Measurements from ENCODE around the gene LOX. TPM values are rescaled to one million over a fixed set of nuclear protein-coding genes. Genes with fewer than 3 reads are reported as not detected.

Gene LOX
- total RNA-seq, 1 experiment from 2014 or later: 0.79 TPM

DNA sequence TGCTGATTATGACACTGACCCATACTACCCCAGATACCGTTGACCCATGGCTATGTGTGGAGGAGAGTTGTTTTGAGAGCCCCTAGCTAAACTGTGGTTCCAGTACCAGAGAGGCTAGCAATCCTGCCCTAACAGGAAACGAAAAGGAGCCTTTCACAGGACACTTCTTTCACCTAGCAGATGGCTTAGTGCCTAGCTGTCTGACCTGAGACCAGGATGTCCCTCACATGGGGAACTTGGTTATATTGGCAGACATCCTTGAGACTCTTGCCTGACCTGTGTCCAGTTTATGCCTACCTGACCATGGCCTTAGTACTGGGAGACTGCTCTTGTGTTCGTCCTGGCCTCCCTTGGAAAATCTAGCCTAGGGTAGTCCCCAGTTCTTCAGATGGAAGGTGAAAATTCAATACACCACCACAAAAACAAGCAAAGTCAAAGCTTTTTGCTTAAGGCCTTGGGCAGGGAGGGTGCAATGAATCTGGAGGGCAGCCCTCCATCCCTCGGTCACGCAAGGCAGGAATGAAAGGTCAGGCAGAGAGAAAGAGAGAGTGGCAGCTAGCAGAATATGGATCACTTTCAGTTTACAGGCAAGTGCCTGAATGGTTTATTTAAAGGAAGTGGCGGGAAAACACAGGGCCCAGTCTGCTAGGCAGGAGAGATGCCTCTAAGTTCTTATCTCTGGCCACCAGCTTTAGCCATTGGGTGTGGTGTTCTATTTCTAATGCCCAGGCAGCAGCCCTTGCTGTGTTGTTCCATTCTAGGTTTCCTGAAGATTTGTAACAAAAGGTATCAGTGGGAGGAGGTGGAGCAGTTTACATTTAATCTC, 34.9 kb upstream of the LOX start:
- H3K27ac Mint-ChIP-seq: peak overlapping the region in 1 of 3 experiments; percentile 50; a peak in 1 of 7 replicates

More for the DNA sequence above, 34.9 kb upstream of the LOX start:
- Histone ChIP-seq H3K56ac (ENCODE audit: insufficient read length, low read depth, low read length) (no peak overlapping the region), H2BK120ac (ENCODE audit: low read depth, low read length, poor library complexity, severe bottlenecking) (no peak overlapping the region), H2BK20ac (ENCODE audit: low read depth, low read length, poor library complexity, severe bottlenecking) (no peak overlapping the region), H3K79me1 (ENCODE audit: insufficient read depth, low read depth, low read length, poor library complexity, severe bottlenecking) (no peaks in the 10 kb centered on the region), H3K14ac (ENCODE audit: insufficient read depth, low read length) (no peak overlapping the region), H4K5ac (ENCODE audit: insufficient read length, low read depth, low read length) (no peak overlapping the region), H3K23me2 (ENCODE audit: insufficient read length, low read depth, low read length, poor library complexity, severe bottlenecking) (no peaks in the 10 kb centered on the region), H3K27ac (ENCODE audit: insufficient read length, low read depth, low read length) (no peak overlapping the region), H4K8ac (replicated peaks; ENCODE audit: insufficient read length, low read depth, low read length) (no peak overlapping the region), H3K4ac (ENCODE audit: low read depth, low read length) (no peak overlapping the region), H2AFZ (ENCODE audit: low read length) (no peak overlapping the region), H4K91ac (ENCODE audit: insufficient read length, low read depth, low read length) (no peak overlapping the region), H2AK5ac (ENCODE audit: insufficient read length, low read length) (no peak overlapping the region), H3T11ph (ENCODE audit: low read length) (no peak overlapping the region), H2BK5ac (ENCODE audit: insufficient read length, low read length) (no peak overlapping the region), H4K20me1 (ENCODE audit: control insufficient read depth, insufficient read depth, insufficient read length) (no peaks in the 10 kb centered on the region), H3K18ac (ENCODE audit: insufficient read length, low read depth, low read length) (no peak overlapping the region), H3K4me1 (ENCODE audit: insufficient read depth, low read length) (no peaks in the 10 kb centered on the region), H3K4me2 (ENCODE audit: insufficient read depth, insufficient read length, low read length) (no peak overlapping the region), H3K27me3 (ENCODE audit: insufficient read depth, low read length) (no peaks in the 10 kb centered on the region), H2BK12ac (ENCODE audit: insufficient read length, low read depth, low read length) (no peak overlapping the region), H3K9me3 (ENCODE audit: control insufficient read depth, low read depth, low read length) (no peaks in the 10 kb centered on the region), H3K23ac (ENCODE audit: insufficient read length, low read depth, low read length) (no peak overlapping the region), H3K79me2 (ENCODE audit: insufficient read depth, low read length) (no peaks in the 10 kb centered on the region), H2BK15ac (ENCODE audit: low read depth, low read length) (no peak overlapping the region), H3K9ac (ENCODE audit: extremely low read depth, insufficient read length, low read length) (no peak overlapping the region)
- TF ChIP-seq CTCF (conservative IDR thresholded peaks at IDR 0.05): no peak
- no CpG with 5 or more reads among the region's 6 CpGs for WGBS (ENCODE audit: extremely low coverage, insufficient read length, low lambda C conversion rate)
- Mint-ChIP-seq H3K4me1 (peaks cover 0 to 7% of the 10 kb centered on the region in 2 experiments; a peak in 2 of 4 replicates), H3K4me3 (no peak overlapping the region), H3K36me3 (ENCODE audit: insufficient read depth in 1 of 3, low read depth in 3 of 3) (no peaks in the 10 kb centered on the region), H3K9me3 (no peaks in the 10 kb centered on the region), H3K27me3 (ENCODE audit: low read depth) (no peaks in the 10 kb centered on the region)
- DNase-seq: no peak
